GM21515 (cell line): ENCODE results near the gene MED16.

Experiments
- ATAC-seq: cut with Tn5 transposase; IDR thresholded peaks from one replicate; pipeline ENCODE4 v1.9.1; 2021; ENCODE audit not compliant: unreplicated experiment

MED16 gene, protein sequence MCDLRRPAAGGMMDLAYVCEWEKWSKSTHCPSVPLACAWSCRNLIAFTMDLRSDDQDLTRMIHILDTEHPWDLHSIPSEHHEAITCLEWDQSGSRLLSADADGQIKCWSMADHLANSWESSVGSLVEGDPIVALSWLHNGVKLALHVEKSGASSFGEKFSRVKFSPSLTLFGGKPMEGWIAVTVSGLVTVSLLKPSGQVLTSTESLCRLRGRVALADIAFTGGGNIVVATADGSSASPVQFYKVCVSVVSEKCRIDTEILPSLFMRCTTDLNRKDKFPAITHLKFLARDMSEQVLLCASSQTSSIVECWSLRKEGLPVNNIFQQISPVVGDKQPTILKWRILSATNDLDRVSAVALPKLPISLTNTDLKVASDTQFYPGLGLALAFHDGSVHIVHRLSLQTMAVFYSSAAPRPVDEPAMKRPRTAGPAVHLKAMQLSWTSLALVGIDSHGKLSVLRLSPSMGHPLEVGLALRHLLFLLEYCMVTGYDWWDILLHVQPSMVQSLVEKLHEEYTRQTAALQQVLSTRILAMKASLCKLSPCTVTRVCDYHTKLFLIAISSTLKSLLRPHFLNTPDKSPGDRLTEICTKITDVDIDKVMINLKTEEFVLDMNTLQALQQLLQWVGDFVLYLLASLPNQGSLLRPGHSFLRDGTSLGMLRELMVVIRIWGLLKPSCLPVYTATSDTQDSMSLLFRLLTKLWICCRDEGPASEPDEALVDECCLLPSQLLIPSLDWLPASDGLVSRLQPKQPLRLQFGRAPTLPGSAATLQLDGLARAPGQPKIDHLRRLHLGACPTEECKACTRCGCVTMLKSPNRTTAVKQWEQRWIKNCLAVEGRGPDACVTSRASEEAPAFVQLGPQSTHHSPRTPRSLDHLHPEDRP

DNA sequence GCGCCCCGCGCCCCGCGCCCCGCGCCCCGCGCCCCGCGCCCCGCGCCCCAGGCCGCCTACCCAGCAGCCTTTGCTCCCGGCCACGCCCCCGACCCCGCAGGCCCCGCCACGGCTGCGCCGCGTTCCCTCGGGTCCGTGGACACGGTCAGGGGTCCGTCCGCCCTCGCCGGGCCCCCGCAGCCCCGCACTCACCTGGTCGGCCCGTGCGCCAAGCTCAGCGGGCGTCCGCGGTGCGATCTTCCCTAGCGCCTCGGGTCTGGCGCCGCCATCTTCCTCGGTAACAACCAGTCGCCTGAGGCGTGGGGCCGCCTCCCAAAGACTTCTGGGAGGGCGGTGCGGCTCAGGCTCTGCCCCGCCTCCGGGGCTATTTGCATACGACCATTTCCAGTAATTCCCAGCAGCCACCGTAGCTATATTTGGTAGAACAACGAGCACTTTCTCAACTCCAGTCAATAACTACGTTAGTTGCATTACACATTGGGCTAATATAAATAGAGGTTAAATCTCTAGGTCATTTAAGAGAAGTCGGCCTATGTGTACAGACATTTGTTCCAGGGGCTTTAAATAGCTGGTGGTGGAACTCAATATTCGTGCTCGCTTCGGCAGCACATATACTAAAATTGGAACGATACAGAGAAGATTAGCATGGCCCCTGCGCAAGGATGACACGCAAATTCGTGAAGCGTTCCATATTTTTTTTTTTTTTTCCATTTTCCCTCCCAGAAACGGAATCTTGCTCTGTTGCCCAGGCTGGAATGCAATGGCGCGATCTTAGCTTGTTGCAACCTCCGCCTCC lies at the start of gene MED16, which contains the start of gene RNU6-9:
MED16 (minus strand) TSS at position 294 of the 796 bp plus-strand sequence. CDS start 2,056 bp downstream, outside the sequence.
RNU6-9 (plus strand) TSS at position 591 of the 796 bp plus-strand sequence.
- peak; percentile 74 for ATAC-seq

DNA sequence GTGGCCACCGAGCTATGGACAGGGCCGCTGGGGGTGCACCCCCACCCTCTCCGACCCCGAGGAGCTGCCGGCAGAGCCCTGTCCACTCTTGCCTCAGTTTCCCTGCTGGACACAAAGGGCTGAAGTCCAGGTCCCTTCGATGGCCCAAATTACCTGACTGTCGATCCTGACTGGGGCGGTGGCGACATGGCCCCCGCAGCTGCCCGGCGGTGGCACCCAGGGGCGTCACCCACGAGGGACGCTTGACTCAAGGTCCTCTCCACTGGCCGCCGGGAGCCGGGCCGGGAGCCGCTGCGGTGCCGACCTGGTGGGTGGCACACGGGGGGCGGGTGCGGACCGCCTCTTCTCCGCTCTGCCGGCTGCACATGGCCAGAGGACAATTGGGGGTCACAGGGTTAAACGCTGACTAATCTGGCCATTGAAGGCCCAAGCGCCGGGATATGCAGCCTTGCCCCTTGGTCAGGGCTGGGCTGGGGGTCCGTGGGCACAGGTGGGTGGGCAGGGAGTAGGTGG lies 49.2 kb upstream of the MED16 start:
- ATAC-seq = no peak

DNA sequence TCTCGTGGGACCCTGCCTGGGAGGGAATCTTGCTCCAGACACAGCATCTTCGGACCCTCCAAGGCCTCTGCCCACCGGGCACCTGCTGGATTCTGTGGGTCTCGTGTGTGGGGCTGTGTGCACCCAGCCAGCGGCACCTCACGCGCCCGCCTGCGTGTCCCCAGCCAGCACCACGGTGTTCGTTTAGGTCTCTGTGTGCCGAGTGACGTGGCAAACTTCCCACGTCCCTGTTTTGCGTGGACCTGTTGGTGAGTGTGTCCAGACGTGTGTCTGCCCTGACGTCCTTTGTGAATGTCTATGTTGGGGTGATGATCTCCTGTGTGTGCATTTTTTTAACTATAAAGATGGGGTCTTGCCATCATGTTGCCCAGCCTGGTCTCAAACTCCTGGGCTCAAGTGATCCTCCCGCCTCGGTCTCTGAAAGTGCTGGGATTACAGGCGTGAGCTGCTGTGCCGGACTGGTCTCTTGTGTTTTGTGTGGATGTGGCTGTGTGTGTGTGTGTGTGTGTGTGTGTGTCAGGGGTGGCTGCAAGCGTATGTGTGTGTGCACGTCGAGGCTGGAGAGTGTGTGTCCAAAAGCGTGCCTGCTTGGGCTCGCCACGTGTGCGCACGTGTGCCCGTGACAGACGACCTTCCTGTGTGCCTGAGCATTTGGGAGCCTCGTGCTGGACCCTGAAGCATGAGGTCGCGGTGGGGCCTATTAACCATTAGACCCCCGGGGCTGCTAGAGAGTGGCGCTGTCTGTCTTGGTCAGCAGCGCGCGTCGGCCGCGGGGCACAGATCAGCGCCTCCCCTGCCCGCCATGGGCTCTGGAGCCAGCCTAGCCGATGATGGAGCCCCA lies 48.5 kb upstream of the MED16 start:
- no peak for ATAC-seq

DNA sequence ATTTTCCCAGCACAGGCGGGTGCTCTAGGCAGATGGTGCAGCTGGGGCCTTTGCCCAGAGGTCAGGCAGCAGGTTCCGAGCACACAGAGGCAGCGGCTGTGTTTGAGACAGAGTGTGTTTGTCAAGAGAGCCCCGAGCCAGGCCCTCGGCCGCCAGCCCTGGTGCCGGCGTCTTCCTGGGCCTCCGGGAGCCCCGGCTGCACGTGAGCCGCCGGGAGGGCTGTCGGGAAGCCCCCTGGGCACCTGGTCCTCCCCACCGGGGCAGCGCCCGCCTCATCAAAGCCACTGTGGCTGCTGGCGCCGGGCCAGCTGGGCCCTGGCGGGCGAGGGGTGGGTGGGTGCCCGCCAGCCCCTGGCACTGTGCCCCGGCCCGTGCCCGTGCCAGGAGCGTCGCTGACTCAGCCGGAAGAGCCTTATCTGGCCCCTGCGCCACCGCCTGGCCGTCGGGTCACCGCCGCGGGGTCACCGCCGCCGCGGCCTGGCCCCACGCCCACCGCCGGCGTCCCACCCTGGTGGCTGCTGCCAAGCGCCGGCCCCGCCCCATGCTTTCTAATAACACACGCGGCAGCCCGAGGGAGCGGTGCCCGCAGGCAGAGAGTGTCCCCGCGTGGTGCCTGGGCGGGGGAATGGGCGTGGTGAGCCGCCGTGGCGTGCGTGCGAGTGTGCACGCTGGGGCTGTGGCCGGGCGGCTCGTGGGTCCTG lies 47.8 kb upstream of the MED16 start:
- no peak for ATAC-seq

GRCh38 chr19:939922-940321 lies 46.9 kb upstream of the MED16 start:
- no peak for ATAC-seq

DNA sequence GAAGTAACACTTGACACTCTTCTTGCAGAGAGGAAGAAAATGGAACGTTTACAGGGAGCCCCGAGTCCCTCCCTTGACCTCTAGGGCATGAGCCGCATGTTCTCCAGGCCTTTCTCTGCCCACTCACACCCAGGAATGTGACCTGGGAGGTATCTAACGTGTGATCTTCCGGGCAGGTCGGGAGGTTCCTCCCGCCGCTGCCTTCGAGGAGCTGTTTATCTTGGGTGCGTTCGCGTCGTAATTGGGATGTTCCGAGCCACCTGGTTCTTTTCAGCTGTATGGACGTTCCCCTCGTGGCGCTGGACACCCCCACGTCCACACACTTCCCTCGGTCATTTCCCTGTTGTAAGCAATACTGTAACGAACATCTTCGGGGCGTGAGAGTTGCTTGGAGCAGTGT lies 46.5 kb upstream of the MED16 start:
- ATAC-seq = no peak

GRCh38 chr19:938233-938923 lies 45.4 kb upstream of the MED16 start:
- no peak for ATAC-seq

DNA sequence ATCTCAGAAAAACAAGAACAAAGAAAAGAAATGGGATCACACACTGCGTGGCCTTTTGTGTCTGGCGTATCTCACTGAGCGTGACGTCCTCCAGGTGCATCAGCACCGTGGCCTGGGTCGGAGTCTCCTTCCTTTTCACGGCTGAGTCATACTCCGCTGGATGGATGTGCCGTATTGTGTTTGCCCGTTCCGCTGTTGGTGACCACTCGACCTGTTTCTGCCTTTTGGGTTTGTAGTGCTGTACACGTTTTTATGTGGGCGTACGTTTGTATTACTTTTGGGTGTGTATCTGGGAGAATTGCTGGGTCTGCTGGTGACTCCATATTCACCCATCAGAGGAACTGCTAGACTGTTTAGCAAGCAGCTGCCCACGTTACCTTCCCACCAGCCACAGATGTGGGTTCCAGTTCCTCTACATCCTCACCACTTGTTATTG lies 44.3 kb upstream of the MED16 start:
- no peak for ATAC-seq

DNA sequence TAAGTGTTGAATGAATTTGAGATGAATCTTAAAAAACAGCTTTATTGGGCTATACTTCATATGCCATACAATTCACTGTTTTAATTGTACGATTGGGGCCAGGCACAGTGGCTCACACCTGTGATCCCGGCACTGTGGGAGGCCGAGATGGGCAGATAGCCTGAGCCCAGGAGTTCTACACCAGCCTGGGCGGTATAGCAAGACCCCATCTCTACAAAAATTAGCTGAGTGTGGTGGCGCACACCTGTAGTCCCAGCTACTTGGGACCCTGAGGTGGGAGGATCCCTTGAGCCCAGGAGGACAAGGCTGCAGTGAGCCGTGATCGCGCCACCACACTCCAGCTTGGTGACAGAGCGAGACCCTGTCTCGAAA lies 43.2 kb upstream of the MED16 start:
- no peak for ATAC-seq

DNA sequence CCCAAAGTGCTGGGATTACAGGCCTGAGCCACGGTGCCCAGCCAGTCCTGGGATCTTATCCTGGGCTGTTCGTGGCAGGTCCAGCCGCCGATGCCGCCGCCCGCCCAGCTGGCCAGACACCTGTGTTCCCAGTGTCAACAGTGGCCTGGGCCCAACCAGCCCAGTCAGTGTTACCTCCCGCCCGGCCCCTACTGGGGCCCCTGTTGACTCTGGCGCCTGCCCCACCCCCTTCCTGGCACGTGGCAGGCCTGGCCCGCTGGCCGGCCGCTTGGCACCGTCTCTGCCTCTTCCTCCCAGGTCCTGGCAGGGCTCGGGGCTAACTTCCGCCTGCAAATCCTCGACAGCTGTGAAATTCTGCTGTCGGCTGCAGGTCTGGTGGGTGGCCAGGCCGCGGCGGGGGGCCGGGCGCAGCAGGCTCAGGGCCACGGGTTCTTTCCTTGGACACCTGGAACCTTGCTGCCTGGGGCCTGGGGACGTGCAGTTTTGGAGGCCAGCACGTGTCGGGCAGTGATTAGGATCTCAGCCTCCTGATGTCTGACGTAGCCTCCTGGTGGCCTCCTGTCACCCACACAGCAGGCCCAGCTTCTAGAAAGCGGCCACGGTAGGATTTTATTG lies 42.0 kb upstream of the MED16 start:
- no peak for ATAC-seq

DNA sequence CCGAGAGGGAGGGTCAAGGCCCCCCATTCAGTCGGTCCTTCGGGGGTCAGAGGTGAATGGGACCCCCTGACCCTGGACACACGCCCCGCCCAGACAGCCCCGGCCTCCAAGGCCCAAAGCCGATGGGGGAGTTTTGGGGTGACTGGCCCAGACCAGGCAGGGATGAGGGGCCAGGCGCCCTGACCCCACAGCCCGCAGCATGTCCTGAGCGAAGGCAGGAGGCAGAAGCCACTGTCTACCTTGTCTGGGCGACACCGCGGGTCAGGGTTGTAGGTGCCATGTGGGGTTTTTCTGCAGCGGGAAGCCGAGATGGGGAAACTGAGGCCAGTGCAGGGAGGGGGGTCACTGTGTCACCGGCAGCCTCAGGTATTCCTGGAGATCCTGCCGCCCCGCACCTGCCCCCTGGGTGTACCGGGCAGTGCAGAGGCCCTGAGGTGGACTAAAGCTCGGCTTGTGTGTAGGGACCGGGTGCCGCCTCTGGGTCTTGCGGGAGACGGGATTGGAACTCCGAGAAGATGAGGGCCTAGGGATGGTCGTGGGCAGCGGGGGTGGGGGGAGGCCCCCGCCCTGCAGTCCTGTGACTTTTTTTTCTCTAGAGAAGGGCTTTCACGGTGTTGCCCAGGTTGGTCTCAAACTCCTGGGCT lies 41.3 kb upstream of the MED16 start:
- ATAC-seq = no peak

DNA sequence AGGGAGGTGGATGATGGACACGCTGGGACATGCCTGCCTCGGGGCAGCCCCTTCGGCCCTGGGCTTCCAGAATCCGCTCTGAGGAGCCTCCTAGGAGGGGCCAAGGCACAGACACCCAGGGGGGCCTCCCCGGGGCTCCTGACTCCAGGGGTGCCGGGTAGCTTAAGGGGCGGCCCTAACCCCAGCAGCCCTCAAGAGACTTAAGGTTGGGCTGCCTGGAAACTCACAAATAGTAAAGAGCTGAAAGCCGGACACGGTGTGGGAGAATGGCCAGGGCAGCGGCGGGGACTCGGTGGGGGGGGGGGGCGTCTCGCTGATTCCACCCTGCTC lies 40.5 kb upstream of the MED16 start:
- ATAC-seq = no peak

- no peak for ATAC-seq
These were observed 39.9 kb upstream of the MED16 start for GRCh38 chr19:932648-933552.

DNA sequence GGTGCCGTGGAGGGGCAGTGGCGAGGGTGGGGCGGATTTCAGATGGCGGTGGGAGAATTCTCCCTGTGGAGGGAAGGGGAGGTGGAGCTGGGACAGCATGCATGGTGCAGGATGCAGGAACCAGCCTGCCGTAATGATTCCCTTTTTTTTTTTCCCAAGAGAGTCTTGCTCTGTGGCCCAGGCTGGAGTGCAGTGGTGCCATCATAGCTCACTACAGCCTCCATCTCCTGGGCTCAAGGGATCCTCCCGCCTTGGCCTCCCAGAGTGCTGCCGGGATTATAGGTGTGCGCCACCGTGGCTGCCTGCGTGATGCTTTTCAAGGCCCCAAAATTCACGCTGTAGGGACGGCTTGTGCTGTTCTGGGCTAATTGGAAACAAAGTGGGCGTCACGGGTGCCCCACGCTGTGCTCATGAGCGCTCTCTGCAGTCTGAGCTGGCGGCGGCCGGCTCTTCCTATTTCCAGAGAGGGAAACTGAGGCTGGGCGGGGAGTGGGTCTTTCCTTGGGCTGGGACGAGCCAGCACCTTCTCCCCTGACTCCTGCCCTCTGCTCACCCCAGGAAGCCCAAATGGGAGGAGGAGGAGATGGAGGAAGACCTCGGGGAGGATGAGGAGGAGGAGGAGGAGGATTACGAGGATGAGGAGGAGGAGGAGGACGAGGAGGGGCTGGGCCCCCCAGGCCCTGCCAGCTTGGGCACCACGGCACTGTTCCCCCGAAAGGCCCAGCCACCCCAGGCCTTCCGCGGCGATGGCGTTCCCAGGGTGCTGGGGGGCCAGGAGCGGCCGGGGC lies 39.1 kb upstream of the MED16 start:
- ATAC-seq = no peak

DNA sequence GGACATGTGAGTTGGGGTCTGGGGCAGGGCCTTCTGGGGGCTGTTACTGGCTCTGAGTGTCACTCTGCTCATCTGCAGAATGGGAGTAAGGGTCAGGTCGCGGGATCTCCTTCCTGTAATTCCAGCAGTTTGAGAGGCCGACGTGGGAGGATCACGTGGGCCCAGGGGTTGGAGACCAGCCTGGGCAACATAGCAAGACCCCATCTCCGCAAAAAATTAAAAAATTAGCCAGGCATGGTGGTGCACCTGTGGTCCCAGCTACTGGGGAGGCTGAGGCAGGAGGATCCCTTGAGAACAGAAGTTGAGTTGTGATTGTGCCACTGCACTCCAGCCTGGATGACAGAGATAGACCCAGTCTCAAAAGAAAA lies 36.9 kb upstream of the MED16 start:
- no peak for ATAC-seq

DNA sequence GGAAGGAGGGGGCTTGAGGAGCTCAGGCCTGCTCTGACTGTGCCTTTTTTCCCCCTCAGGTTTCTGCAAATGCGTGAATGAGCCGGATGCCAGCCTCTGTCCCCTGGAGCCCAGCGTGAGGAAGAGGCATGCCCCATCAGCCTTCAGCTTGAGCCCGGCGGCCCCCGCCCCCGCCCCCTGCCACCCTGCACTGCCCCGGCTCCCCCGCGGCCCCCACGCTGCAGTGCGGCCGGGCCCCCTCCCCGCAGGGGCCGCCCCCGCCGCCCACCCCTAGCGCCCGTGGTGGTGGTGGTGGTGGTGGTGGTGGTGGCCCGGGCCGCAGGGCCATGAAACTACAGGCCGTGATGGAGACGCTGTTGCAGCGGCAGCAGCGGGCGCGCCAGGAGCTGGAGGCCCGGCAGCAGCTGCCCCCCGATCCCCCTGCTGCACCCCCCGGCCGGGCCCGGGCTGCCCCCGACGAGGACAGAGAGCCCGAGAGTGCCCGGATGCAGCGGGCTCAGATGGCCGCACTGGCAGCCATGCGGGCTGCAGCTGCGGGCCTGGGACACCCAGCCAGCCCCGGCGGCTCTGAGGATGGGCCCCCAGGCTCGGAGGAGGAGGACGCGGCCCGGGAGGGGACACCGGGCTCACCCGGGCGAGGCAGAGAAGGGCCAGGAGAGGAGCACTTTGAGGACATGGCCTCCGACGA lies 36.4 kb upstream of the MED16 start:
- no peak for ATAC-seq
